ENCODE results near the gene PSMC1. TPM values are rescaled to one million over a fixed set of nuclear protein-coding genes. Genes with fewer than 3 reads are reported as not detected.
A peak's percentile ranks its signal among the peaks of the same experiment; 100 is the strongest.

PSMC1 gene
- polyA plus RNA-seq, 4 donors, result 111 to 161 (median 148) TPM

- DNase-seq (ENCODE audit: low read depth in 4 of 4, low spot score in 3 of 4), result no peak
Measured at GRCh38 chr14:90275820-90276219, 19.5 kb downstream of the PSMC1 start.

- no peak for DNase-seq (ENCODE audit: low read depth in 4 of 4, low spot score in 3 of 4)
Measured at GRCh38 chr14:90276646-90277367, 20.5 kb downstream of the PSMC1 start.

DNA sequence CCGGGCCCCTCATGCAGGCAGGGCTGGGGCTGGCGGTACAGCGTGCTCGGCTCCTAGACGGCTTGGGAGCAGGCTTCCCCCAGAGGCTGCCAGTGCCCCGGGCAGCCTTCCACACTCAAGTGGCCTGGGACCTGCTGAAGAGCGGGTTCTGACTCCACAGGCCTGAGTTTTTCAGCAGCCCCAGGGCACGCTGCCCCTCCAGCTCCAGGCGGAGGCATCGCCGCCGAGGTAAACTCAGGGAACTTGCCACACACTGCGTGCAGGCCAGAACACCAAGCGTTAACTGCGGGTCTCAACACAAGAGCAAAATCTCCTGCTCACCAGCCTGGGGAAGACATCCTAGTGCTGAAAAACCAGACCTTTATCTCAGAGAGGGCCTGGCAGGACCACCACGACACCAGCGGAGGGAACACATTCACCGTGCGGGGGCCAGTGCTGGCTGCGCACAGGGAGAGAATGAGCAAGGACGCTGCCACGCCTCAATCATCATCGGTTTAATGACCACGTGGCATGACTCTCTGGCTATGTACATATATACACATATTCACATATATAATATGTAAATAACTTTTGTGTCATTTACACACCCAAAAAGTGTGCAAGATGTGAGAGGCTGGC, 21.3 kb downstream of the PSMC1 start:
- no peak for DNase-seq (ENCODE audit: low read depth in 4 of 4, low spot score in 3 of 4)

DNA sequence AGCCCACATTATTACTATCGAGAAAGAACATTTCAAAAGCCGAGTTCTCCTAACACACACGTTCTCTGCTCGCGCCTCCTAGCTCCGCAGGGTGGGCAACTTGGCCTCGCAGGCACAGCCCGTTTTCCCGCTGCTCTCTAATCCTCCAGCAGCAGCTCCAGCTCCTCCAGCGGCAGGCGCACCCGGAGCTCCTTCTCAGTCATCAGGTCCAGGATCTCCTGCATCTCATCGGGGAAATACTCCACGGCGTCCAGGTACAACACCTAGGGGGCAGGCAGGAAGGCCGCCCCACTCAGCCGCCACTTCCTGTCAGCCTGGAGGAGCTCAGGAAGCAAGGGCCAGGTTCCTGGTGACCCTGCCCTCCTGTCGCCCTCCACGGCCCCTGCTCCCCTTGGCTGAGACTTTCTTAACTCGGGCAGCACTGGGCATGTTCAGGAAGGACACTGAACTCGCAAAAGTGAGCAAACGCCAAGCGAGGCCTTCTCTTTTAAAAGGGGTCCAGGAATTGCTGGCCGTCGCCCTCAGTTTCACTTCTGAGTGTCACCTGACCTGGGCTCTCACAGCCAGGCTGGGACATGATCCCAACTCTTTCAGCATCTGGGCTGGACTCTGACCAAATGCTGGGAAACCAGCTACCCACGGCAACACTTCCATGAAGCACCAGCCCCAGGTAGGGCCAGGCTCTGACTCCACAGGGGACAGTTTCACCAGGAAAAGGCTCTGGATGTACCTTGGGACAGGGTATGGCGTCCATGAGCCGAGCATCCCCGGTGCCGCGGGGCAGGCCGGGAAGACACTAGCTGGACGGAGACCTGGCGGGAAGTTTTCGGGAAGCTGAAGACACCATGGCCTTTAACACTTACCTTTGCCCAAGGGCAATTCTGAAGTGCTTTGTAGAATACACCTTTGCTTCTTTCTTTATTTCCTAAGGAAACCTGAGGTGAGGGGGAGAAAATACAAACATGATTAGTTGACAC, 22.1 kb downstream of the PSMC1 start:
- DNase-seq (ENCODE audit: low read depth in 4 of 4, low spot score in 3 of 4), result no peak

DNA sequence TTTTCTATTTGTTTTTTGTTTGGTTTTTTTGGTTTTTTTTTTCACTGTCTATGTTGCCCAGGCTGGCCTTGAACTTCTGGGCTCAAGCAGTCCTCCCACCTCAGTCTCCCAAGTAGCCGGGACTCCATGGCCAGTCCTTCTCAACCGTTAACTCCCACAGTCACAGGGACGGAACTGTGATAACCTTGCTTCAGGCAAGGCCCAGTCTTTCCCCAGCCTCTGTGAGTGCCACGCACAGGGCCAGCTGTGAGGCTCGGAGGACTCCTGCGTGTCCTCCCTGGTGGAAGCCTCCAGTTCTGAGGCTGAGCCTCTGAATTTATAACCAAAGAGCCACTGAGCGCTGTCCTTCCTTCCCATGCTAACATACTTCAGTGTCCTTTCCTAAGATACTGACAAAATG, 23.7 kb downstream of the PSMC1 start:
- no peak for DNase-seq (ENCODE audit: low read depth in 4 of 4, low spot score in 3 of 4)

GRCh38 chr14:90281261-90281660, 24.9 kb downstream of the PSMC1 start:
- DNase-seq (ENCODE audit: low read depth in 4 of 4, low spot score in 3 of 4), result no peak

DNA sequence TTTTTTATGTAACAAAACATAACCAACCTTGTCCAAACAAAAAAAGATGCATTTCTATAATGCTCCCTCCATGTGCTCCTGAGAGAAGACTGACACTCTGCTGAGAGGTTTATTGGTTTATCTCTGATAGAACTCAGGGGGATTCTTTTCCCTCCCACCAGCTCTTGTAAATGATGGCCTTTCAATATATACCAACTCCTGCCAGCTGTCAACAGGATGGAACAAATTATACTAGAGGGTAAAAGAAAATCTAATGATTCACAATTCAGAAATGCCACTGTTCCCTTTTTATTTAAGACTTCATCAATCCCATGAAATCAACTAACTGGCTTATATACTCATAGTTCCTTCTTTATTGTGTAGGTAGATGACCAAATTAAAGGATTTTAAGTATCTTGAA, 25.4 kb downstream of the PSMC1 start:
- no peak for DNase-seq (ENCODE audit: low read depth in 4 of 4, low spot score in 3 of 4)

GRCh38 chr14:90287791-90288190, 31.4 kb downstream of the PSMC1 start:
- DNase-seq (ENCODE audit: low read depth in 4 of 4, low spot score in 3 of 4), result no peak

GRCh38 chr14:90288651-90289355, 32.5 kb downstream of the PSMC1 start:
- no peak for DNase-seq (ENCODE audit: low read depth in 4 of 4, low spot score in 3 of 4)

DNA sequence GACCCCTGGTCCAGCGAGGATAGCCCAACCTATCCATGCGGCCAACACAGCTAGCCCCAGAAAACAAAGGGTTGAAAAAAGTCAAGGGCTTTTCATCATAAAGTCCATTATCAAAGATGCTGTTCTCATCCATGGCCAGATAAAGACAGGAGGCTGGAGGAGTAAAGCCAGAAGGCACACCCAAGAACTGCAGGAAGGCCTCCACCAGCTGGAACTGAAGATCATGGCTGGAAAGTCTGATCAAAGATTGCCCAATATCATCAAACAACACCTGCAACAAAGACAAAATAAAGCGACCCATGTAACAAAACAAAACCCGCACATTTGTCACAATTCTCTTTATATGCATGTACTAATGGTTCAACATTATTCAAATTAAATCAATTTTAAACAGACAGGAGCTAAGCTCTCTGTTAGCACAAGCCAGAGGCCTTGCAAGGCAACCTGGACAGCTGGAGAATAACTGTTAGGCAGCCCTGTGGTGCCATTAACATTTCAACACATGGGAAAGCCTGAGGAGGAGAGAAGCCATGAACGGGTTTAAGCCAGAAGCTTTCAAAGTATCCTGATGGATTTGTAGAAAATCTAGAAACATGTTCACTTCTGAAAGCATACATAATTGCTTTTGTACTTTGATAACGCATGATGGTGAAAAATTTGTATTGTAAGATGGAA, 34.1 kb downstream of the PSMC1 start:
- no peak for DNase-seq (ENCODE audit: low read depth in 4 of 4, low spot score in 3 of 4)

DNA sequence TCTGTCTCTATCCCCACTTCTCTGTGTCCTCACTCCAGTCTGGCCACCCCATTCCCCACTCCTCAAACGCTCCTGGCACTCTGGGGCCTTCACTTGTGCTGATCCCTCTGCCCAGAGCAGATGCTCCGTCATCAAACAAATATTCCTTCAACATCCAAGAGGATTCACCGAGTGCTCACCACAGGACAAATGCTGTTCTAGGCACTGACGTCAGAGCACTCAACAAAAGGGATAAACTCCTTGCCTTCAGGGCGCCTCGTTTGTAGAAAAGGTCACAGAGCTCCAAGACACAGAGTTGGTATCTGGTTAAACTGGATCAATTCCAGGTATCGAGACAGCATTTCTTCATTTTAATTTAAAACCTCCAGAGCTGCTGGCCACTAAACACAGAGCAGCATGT, 35.3 kb downstream of the PSMC1 start:
- no peak for DNase-seq (ENCODE audit: low read depth in 4 of 4, low spot score in 3 of 4)

- DNase-seq (ENCODE audit: low read depth in 4 of 4, low spot score in 3 of 4), result no peak
Measured at GRCh38 chr14:90293766-90294730, 37.7 kb downstream of the PSMC1 start.

GRCh38 chr14:90294872-90295271, 38.5 kb downstream of the PSMC1 start:
- no peak for DNase-seq (ENCODE audit: low read depth in 4 of 4, low spot score in 3 of 4)

DNA sequence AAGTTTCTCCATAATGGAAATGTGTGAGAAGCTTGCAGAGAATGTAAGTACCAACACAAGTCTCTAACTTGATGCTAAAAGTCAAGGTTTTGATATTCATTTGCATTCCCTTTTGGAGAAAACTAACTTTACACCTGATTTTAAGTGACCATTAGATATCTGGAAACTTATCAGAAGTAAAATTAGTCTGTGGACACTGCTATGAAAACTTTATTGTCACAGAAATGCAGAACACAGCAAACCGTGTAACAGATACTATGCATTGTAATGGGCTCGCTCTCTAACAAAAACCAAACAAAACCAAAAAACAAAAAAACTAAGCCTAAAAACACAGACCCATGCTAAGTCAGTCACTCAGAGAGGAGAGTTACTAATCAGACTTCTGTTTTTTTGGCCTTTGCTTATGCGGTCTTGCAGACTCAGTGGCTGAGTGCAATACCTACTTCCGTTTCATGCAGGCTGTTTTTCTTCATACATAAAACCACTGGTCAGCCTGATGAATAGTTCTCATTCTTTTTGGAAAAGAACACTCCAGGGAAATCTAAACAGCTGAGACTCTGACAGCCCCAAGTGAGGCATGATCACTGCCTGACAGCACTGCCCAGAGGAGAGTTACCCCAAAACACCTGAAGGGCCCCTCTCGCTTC, 39.6 kb downstream of the PSMC1 start:
- DNase-seq (ENCODE audit: low read depth in 4 of 4, low spot score in 3 of 4), result peak in 2 of 4 donors; percentile 22 to 37

- no peak for DNase-seq (ENCODE audit: low read depth in 4 of 4, low spot score in 3 of 4)
Measured at GRCh38 chr14:90296641-90297040, 40.3 kb downstream of the PSMC1 start.

- no peak for DNase-seq (ENCODE audit: low read depth in 4 of 4, low spot score in 3 of 4)
Measured at GRCh38 chr14:90297876-90298629, 41.7 kb downstream of the PSMC1 start.

DNA sequence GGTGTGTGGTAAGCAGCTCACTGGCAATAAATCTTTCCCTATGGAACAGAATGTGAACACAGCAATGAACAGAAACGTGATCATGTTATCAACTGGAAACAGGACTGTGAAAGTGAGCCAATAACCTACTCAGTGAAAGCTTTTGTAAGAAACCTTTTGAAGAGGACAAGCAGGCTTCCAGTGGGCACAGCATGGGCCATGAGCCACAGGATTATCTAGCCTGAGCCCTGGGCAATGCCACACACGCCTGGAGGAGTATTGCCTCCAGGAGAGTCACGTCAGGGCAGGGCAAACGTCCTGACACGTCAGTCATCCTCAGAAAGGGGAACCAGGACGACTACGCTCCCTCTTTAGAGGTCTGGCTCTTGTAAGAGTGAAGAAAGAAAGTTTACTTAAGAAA, 43.1 kb downstream of the PSMC1 start:
- no peak for DNase-seq (ENCODE audit: low read depth in 4 of 4, low spot score in 3 of 4)

DNA sequence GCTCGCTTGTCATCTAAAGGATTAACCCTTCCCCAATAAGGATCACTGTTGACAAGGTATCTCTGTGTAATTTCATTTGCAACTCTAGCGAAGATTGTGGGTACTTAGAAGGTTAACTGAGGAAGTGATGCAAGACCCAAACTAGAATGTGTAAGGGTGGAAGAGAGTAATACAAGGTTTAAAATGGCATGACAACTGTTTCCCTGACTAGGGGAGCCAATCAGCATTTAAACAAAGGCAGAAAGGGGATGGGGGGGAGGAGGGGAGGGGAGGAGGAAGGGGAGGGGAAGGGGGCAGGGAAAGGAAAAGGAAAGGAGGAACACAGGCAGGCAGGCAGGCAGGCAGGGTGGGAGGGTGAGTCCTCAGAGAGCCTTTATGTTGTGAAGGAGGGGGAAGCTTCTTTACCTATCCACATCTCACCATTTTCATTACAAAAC, 44.3 kb downstream of the PSMC1 start:
- no peak for DNase-seq (ENCODE audit: low read depth in 4 of 4, low spot score in 3 of 4)
